Activated T-cell treated with anti-CD3 and anti-CD28 coated beads, Interleukin-2, amount 50 U/mL, for 24 hours (primary cell): ENCODE results near the gene RASSF8.

Source experiments
- DNase-seq: peaks from one replicate; pipeline ENCODE4 v3.0.0-alpha.2; 2020
- H3K27ac Mint-ChIP-seq: 2 replicates; pipeline ENCODE4 v1.8.0; 2020; ENCODE audit warnings: mild to moderate bottlenecking, mixed read lengths
- H3K27me3 Mint-ChIP-seq: 2 replicates; pipeline ENCODE4 v1.8.0; 2020; ENCODE audit warnings: mixed read lengths
- H3K36me3 Mint-ChIP-seq: 2 replicates; pipeline ENCODE4 v1.8.0; 2020; ENCODE audit warnings: low read depth, mixed read lengths
- H3K4me1 Mint-ChIP-seq: 2 replicates; pipeline ENCODE4 v1.8.0; 2020; ENCODE audit warnings: low read depth, mixed read lengths
- H3K4me3 Mint-ChIP-seq: 2 replicates; pipeline ENCODE4 v1.8.0; 2020; ENCODE audit warnings: mild to moderate bottlenecking, moderate library complexity, mixed read lengths
- H3K9me3 Mint-ChIP-seq: 2 replicates; pipeline ENCODE4 v1.8.0; 2020; ENCODE audit warnings: mixed read lengths

RASSF8 gene

DNA sequence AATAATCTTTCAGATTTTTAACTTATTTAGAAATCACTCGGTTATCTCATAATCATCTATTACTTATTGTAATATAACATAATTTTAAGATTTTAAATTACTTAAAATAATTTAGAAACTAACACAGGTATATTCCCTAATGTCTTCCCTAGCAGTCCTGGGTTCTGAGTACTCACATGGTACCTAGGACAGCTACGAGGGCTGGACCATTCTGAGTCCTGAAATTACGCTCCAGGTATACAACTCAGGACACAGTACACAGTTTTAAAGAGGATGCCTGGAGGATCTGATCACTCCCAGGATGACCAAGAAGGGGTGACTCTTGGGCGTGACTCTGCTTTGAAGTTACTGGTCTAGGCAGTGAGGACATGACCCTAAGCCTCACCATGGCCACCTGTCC is 9.1 kb upstream of the RASSF8 start:
- Mint-ChIP-seq H3K9me3 (peaks cover 2% of the 10 kb centered on the region), H3K27me3 (peaks cover 8% of the 10 kb centered on the region), H3K4me3 (no peak overlapping the region), H3K4me1 (peaks cover 2% of the 10 kb centered on the region), H3K27ac (no peak overlapping the region), H3K36me3 (no peaks in the 10 kb centered on the region)
- DNase-seq, result no peak

DNA sequence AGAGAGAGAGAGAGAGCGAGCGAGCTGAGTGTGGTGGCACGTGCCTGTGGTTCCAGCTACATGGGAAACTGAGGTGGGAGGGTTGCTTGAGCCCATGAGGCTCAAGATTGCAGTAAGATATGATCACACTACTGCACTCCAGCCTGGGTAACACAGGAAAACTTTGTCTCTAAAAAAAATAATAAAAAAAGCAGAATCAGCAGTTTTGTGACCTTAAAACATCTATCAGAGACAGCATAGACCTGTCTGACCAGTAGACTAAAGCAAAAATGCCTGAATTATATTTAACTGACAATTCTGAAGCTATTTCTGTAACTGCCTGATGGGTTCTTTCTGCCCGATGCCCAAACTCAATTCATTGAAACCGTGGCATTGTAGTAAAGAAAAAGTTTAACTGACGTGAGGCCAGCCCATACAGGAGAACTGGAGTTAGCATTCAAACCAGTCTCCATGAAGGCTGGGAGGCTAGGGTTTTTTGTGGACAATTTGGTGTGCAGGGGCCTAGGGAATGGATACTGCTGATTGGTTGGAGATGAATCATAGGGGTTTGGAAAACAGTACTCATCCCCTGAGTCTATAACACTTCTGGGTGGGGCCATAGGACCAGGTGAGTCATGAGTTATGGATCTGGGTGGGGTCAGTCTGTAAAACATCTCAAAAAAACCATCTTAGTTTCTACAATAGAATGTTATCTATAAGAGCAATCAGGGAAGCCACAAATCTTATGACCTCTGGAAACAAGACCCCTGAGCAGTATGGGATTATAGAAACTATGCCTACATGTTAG is 8.0 kb upstream of the RASSF8 start:
- Mint-ChIP-seq H3K9me3 (peaks cover 2% of the 10 kb centered on the region), H3K27me3 (peaks cover 17% of the 10 kb centered on the region), H3K36me3 (no peaks in the 10 kb centered on the region), H3K4me1 (peaks cover 2% of the 10 kb centered on the region), H3K4me3 (no peak overlapping the region), H3K27ac (no peak overlapping the region)
- DNase-seq, result no peak

DNA sequence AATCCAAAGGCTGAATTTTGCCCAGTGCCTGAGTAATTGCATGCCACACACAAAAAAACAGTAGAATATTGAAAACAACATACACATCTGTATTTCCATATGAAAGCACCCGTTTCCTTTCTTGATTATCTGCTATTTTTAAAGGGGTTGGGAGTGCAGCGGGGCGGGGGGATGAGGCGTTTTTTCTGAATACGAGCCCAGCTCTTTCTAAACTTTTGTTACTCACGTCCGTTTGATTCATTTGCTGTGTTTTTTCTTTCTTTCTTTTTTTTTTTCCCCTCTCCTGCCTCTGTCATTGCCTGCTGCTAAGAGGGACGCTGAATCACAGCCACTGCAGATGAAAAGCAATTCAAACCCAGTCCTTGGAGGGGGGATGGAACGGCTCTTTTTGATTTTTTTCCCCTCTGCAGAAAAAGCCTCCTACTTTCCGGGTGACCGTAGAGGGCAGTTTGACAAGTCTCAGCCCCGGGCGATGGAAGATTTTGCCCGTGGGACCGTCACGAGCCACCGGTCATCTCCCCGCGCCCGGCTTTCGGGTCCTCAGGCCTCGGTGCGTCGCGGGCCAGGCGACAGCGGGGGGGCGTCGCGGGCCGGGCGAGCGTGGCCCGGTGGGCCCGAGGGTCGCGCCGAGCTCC is 572 bp upstream of the RASSF8 start:
- peak overlapping the region; percentile 70 for H3K4me3 Mint-ChIP-seq
- H3K36me3 Mint-ChIP-seq, result no peaks in the 10 kb centered on the region
- H3K27ac Mint-ChIP-seq, result peak overlapping the region; percentile 47
- peaks cover 78% of the 10 kb centered on the region for H3K27me3 Mint-ChIP-seq
- peak; percentile 34 for DNase-seq
- no peaks in the 10 kb centered on the region for H3K9me3 Mint-ChIP-seq
- peaks cover 23% of the 10 kb centered on the region for H3K4me1 Mint-ChIP-seq

DNA sequence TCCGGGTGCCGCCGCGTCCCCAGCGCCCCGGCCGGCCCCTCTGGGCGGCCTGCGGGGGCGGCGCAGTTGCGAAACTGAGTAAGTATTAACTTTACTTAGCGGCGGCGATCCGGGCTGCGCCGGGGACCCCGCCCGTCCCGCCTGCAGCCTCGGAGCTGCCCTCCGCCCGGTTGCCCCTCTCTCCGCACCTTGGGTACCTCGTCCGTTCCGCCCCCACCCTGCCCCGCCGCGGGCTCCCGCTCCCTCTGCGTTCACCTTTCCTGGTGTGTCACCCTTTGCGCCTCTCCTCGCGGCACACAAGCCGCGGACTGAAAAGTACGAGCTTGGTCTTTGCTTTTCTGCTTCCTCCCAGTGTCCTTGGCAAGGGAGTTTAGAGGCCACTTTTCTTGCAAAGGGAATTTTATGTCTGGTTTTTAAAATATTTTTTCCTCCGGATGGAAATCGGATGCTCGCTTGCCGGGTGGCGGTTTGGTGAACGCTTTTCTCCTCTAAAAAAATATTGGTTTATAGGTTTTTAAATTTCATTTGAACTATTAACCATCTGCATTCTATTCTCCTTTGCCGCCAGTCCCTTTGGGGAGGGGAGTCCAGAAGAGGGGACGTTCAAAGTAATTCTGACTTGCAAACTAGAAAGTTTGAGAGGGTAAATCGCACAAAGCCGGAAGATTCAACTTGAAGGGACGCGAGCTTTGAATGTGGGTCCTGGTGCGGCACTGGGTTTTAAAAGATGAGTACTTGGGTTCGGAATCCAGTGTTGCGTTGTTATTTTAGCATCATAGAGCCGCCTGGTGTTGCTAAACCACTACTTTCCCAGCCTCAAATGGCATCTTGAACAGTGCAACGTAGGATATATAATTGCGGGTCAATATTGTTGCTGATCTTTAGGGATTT is 834 bp downstream of the RASSF8 start:
- peaks cover 23% of the 10 kb centered on the region for H3K4me1 Mint-ChIP-seq
- no peaks in the 10 kb centered on the region for H3K9me3 Mint-ChIP-seq
- peak; percentile 43 for DNase-seq
- H3K27ac Mint-ChIP-seq, result no peak overlapping the region
- peak overlapping the region; percentile 75 for H3K4me3 Mint-ChIP-seq
- H3K36me3 Mint-ChIP-seq, result no peaks in the 10 kb centered on the region
- H3K27me3 Mint-ChIP-seq, result peaks cover 82% of the 10 kb centered on the region

DNA sequence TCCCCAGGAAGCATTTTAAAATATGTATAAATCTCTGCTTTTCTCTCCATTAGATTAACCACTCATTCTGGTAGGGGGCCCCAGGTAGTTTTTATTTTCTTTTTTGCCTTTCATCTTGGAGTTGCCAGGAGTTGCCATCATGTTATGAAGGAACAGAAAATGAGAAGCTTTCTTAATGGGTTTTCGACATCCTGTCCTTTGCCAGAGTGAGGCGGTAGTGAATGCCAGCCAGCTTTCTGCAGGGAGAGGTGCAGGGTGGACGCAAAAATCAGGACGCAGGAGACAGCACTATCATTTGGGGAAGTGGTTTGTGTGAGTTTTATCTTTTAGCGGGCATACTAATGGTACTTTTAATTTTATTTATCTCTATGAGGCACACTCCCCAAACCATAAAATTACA is 1.7 kb downstream of the RASSF8 start:
- no peak for DNase-seq
- H3K27ac Mint-ChIP-seq, result no peak overlapping the region
- H3K4me1 Mint-ChIP-seq, result peaks cover 23% of the 10 kb centered on the region
- H3K27me3 Mint-ChIP-seq, result peaks cover 77% of the 10 kb centered on the region
- H3K36me3 Mint-ChIP-seq, result no peaks in the 10 kb centered on the region
- H3K9me3 Mint-ChIP-seq, result no peaks in the 10 kb centered on the region
- peak overlapping the region; percentile 75 for H3K4me3 Mint-ChIP-seq

DNA sequence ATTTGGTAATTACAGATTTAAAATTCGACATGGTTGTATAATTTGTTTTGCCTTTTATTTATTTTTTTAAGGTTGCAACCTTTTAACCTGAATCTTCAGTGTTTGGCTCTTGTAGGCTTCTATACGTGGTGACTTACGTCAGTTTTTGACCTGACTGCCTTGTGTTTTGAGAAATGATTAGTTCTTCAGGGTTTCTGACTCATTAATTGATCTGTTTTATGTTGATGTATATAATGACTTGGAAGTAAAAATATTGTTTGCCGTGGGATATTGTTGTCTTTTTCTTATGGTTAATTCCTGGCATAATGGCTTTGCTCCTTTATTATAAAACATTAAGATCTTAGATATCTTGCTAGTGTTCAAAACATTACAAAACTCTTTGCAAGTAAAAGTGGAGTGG is 2.5 kb downstream of the RASSF8 start:
- Mint-ChIP-seq H3K27ac (no peak overlapping the region), H3K36me3 (no peaks in the 10 kb centered on the region), H3K4me1 (peaks cover 23% of the 10 kb centered on the region), H3K9me3 (no peaks in the 10 kb centered on the region), H3K4me3 (no peak overlapping the region), H3K27me3 (peaks cover 75% of the 10 kb centered on the region)
- no peak for DNase-seq

DNA sequence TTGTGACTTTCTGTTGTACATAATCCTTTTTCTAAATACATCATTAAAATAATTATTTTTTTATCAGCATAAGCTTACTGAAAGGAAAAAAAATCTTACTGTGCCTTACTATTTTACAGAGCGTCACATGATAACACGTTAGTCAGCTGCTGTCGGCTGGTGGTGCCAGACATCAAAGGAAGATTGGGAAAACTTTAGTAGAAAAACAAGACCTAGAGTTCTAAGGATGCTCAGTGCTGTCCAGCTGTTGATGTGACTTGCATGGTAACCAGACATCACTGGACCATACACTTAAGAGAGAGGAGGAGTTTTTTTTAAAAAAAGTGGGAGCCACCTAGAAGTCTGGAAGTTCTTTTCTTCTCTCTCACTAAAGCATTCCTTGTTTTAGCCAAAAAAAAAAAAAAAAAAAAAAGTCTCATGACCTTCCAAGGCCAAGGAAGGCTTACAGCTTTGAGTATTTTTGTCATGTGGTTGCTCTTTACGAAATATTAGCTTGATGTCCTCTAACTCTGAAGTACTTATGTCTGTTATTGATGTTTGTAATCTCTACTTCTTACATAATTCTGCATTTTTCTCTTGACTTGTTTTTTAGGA is 4.5 kb downstream of the RASSF8 start:
- H3K4me3 Mint-ChIP-seq, result no peak overlapping the region
- peaks cover 58% of the 10 kb centered on the region for H3K27me3 Mint-ChIP-seq
- DNase-seq, result no peak
- H3K4me1 Mint-ChIP-seq, result peaks cover 16% of the 10 kb centered on the region
- no peaks in the 10 kb centered on the region for H3K9me3 Mint-ChIP-seq
- H3K36me3 Mint-ChIP-seq, result no peaks in the 10 kb centered on the region
- no peak overlapping the region for H3K27ac Mint-ChIP-seq

DNA sequence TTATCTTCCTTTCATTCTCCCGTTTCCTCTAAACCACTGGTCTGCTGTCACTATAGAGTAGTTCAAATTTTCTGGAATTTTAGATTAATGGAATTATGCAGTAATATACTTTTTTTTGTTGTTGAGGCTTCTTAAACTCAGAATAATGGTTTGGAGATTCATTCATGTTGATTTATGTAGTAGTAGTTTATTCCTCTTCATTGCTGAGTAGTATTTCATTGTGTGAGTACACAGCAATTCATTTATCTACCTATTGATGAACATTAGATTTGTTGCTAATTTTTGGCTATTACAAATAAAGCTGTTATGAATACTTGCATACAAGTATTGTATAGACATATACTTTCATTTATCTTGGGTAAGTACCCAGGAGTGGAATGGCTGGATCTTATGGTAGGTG is 7.2 kb downstream of the RASSF8 start:
- Mint-ChIP-seq H3K4me3 (no peak overlapping the region), H3K36me3 (no peaks in the 10 kb centered on the region), H3K27me3 (peaks cover 56% of the 10 kb centered on the region), H3K9me3 (no peaks in the 10 kb centered on the region), H3K27ac (no peak overlapping the region), H3K4me1 (peaks cover under 1% of the 10 kb centered on the region)
- no peak for DNase-seq

DNA sequence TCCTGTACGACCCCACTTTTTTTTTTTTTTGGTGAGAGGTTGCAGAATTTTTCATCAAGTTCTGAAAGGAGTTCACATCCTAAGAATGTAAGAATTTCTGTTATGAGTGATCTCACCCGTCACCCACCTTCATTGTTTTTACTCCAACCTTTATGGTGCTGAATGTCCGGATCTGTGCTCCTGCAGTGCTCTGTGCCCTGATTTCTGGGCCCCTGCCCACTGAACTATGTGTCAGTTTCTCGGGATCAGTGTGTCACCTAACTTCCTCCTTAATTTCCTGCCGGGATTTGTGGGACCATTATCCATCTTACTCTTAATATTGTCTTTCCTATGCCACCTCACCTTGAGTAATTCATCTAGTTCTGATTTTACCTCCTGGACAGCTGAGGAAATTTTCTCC is 11.6 kb downstream of the RASSF8 start:
- Mint-ChIP-seq H3K4me3 (no peak overlapping the region), H3K4me1 (no peaks in the 10 kb centered on the region), H3K27me3 (peaks cover 26% of the 10 kb centered on the region), H3K36me3 (no peaks in the 10 kb centered on the region), H3K9me3 (no peaks in the 10 kb centered on the region), H3K27ac (no peak overlapping the region)
- no peak for DNase-seq

DNA sequence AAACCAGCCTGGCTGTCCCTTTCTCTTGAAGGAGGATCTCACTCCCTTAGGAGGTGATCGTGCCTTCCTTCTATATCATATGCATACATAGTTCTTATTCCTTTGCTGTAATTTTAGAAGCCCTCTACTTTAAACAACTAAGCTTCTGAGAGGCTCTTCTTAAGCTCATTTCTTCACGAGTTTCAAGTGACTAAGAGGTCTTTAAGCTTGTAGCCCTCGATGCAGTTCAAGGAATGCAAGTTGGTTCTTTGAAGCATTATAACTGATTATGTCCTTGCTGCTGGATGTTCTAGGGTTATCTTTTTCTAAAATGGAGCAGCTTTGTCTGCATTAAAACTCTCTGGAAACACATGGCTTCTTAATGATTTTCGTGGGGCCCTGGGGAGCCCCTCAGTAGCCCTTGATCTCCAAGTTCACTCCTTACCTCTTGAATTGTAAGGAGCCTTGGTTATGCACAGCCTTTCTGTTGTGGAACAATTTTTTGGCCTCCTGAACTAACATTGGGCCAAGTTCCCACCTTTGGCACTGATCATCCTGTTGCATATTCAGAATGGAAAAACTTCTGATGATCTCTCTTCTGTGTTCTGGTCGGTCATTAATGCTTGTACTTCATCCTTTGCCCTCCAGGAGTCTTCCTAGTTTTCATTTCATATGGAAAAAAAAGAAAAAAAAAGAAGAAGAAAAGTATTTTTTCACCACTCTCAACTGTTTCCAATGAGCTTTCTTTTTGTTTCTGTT is 12.6 kb downstream of the RASSF8 start:
- H3K36me3 Mint-ChIP-seq, result no peaks in the 10 kb centered on the region
- no peak overlapping the region for H3K4me3 Mint-ChIP-seq
- peaks cover 24% of the 10 kb centered on the region for H3K27me3 Mint-ChIP-seq
- H3K9me3 Mint-ChIP-seq, result no peaks in the 10 kb centered on the region
- DNase-seq, result no peak
- no peak overlapping the region for H3K27ac Mint-ChIP-seq
- H3K4me1 Mint-ChIP-seq, result no peaks in the 10 kb centered on the region

DNA sequence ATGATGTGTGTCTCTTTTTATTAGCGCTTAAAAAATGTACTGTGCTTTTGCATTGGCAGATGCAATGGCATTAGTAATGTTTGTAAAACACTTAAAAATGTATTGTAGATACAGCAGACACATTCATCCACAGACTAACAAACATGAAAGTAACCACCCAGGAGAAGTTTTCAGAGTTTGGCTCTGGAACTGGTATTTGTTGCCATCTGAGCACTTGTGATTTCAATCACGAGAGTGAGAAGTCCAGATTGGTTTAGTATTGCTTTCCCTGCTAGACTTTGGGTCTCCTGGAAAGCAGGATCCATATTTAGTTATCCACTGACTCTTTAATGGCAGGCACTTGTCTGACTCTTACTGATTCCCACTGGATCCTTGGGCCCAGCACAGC is 13.2 kb downstream of the RASSF8 start:
- no peak for DNase-seq

DNA sequence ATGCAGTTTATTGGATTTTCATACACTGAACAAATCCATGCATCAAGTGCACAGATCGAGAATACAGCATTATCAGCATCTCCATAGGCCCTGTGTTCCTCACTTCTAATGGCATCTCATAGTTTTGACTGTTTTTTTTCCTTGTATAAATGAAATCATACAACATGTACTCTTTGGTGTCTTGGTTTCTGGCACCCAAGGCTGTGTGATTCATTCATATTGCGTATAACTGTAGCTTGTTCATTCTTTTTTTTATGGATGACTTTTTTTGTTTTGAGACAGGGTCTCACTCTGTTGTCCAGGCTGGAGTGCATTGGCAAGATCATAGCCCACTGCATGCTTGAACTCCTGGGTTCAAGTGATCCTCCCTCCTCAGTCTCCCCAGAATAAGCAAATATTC is 14.3 kb downstream of the RASSF8 start:
- H3K4me3 Mint-ChIP-seq, result no peak overlapping the region
- no peak for DNase-seq
- H3K27me3 Mint-ChIP-seq, result peaks cover 21% of the 10 kb centered on the region
- no peaks in the 10 kb centered on the region for H3K9me3 Mint-ChIP-seq
- H3K36me3 Mint-ChIP-seq, result no peaks in the 10 kb centered on the region
- H3K4me1 Mint-ChIP-seq, result no peaks in the 10 kb centered on the region
- H3K27ac Mint-ChIP-seq, result no peak overlapping the region

More for the DNA sequence above, 13.2 kb downstream of the RASSF8 start:
- Mint-ChIP-seq H3K27ac (no peak overlapping the region), H3K9me3 (no peaks in the 10 kb centered on the region), H3K36me3 (no peaks in the 10 kb centered on the region), H3K4me1 (no peaks in the 10 kb centered on the region), H3K27me3 (peaks cover 24% of the 10 kb centered on the region), H3K4me3 (no peak overlapping the region)

DNA sequence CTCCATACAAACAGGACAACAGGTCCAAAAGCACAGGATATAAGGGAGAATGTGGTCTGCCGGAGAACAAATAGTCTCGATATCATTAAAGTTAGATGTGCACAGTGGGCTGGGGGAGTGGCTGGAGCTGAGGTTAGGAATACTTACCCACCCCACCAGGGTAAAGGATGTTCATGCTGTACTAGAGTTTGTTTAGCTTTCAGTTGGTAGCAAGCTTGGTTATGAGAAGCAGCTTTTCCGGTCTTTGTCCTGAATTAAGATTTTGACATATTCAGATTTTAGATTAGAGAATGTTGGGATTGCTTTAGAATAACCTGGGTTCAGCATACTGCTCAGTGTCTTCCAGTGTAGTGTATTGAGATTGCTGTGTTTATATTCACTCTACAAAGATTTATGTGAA is 16.7 kb downstream of the RASSF8 start:
- Mint-ChIP-seq H3K4me1 (no peaks in the 10 kb centered on the region), H3K27me3 (peaks cover 15% of the 10 kb centered on the region), H3K4me3 (no peak overlapping the region), H3K9me3 (no peaks in the 10 kb centered on the region), H3K36me3 (no peaks in the 10 kb centered on the region), H3K27ac (no peak overlapping the region)
- DNase-seq, result no peak

DNA sequence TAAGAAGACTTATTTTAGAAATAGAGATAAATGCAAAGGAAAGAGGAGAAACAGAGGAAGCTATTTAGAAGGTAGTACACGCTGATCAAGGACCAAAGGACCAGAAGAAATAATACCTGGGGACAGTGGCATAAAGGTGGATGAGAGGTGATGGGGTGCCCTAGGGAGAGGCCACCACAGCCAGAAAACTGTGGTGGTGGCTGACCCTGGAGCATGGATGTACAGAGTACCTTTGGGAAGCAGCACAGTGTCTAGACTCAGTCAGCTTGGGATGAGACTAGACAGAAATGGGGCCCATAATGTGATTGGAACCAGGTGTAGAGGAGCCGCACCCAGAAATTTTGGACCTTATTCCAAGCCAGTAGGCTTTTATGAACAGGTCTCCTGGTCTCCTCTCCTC is 17.2 kb downstream of the RASSF8 start:
- no peak overlapping the region for H3K4me3 Mint-ChIP-seq
- no peak for DNase-seq
- H3K4me1 Mint-ChIP-seq, result no peaks in the 10 kb centered on the region
- H3K27me3 Mint-ChIP-seq, result peaks cover 10% of the 10 kb centered on the region
- H3K36me3 Mint-ChIP-seq, result no peaks in the 10 kb centered on the region
- H3K27ac Mint-ChIP-seq, result no peak overlapping the region
- H3K9me3 Mint-ChIP-seq, result no peaks in the 10 kb centered on the region
